ENCODE measurements around the gene SCRN2. TPM values are rescaled to one million over a fixed set of nuclear protein-coding genes. Genes with fewer than 3 reads are reported as not detected.

The SCRN2 gene
- total and polyA plus RNA-seq, 2 experiments from 2014 or later: 40.6 to 45.5 TPM

GRCh38 chr17:47821031-47821423, 20.0 kb downstream of the SCRN2 start:
- no peaks in the 10 kb centered on the region for H3K9me3 Mint-ChIP-seq
- H3K36me3 Mint-ChIP-seq (ENCODE audit: low read depth): peaks cover 20% of the 10 kb centered on the region
- peaks cover 14% of the 10 kb centered on the region; the same call in 1 of the 2 replicates for H3K4me1 ChIP-seq (ENCODE audit: insufficient read depth)
- H4K20me1 ChIP-seq (replicated peaks; ENCODE audit: insufficient read depth): no peaks in the 10 kb centered on the region
- H3K27me3 ChIP-seq (ENCODE audit: insufficient read depth): no peaks in the 10 kb centered on the region
- no peak overlapping the region for H3K27ac Mint-ChIP-seq
- peak overlapping the region; percentile 86 for H3K4me3 ChIP-seq
- DNase-seq (ENCODE audit: low spot score) (no peak), ATAC-seq (peak; percentile 7)
- peaks cover 8% of the 10 kb centered on the region for H3K27me3 Mint-ChIP-seq (ENCODE audit: insufficient read depth, low read depth, poor library complexity)
- H3K79me2 ChIP-seq (replicated peaks; ENCODE audit: insufficient read depth): no peaks in the 10 kb centered on the region
- no peaks in the 10 kb centered on the region for H3K9me2 ChIP-seq (ENCODE audit: insufficient read depth)
- H3K4me3 Mint-ChIP-seq: peak overlapping the region; percentile 98
- H3K4me1 Mint-ChIP-seq: peaks cover 16% of the 10 kb centered on the region
- H3K4me2 ChIP-seq: peak overlapping the region; percentile 94
- H2AFZ ChIP-seq: peak overlapping the region; percentile 96
- H3K27ac ChIP-seq (ENCODE audit: low read depth): no peak overlapping the region
- H3F3A ChIP-seq (replicated peaks; ENCODE audit: low read depth): no peaks in the 10 kb centered on the region
- TF ChIP-seq ETS1 (IDR thresholded peaks at IDR 0.05): no peak
- TF ChIP-seq ZNF462 (CRISPR knock-in tag; IDR thresholded peaks at IDR 0.05): no peak
- no peak for TF ChIP-seq POLR2AphosphoS5 (IDR thresholded peaks at IDR 0.05; ENCODE audit: low read depth)
- TF ChIP-seq ZNF331 (CRISPR knock-in tag; IDR thresholded peaks at IDR 0.05; ENCODE audit: low read depth): no peak
- TF ChIP-seq EZH2 (IDR thresholded peaks at IDR 0.05; ENCODE audit: low read depth, unreplicated experiment): no peak
- TF ChIP-seq STAT1 (IDR thresholded peaks at IDR 0.05; ENCODE audit: unreplicated experiment): no peak
- TF ChIP-seq, protein P1, sequence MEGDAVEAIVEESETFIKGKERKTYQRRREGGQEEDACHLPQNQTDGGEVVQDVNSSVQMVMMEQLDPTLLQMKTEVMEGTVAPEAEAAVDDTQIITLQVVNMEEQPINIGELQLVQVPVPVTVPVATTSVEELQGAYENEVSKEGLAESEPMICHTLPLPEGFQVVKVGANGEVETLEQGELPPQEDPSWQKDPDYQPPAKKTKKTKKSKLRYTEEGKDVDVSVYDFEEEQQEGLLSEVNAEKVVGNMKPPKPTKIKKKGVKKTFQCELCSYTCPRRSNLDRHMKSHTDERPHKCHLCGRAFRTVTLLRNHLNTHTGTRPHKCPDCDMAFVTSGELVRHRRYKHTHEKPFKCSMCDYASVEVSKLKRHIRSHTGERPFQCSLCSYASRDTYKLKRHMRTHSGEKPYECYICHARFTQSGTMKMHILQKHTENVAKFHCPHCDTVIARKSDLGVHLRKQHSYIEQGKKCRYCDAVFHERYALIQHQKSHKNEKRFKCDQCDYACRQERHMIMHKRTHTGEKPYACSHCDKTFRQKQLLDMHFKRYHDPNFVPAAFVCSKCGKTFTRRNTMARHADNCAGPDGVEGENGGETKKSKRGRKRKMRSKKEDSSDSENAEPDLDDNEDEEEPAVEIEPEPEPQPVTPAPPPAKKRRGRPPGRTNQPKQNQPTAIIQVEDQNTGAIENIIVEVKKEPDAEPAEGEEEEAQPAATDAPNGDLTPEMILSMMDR (conservative IDR thresholded peaks at IDR 0.05; ENCODE audit: low read depth in 2 of 2): no peak
- no peak for TF ChIP-seq CREB1 (CRISPR knock-in tag; IDR thresholded peaks at IDR 0.05; ENCODE audit: low read depth)
- H3K36me3 ChIP-seq (ENCODE audit: insufficient read depth): no peaks in the 10 kb centered on the region; the same call in 1 of the 2 replicates
